OCI-LY3 (cell line): ENCODE results near the gene ASGR2.

Source experiments
- H2AFZ ChIP-seq: fragments of 200-600, 300-600 bp; shearing (Covaris generic); 2 replicates; pipeline ENCODE4 v1.6.0; 2014; ENCODE audit warnings: antibody characterized with exemption, low read depth, low read length
- H3K27ac ChIP-seq: fragments of 200-600, 300-600 bp; sonication (generic); 2 replicates; pipeline ENCODE4 v1.5.1; 2014; ENCODE audit warnings: mild to moderate bottlenecking, low read length, moderate library complexity, mixed read lengths
- H3K27me3 ChIP-seq: fragments of 200-600, 300-600 bp; sonication (generic); 2 replicates; pipeline ENCODE4 v1.6.1; 2014; ENCODE audit warnings: low read depth, low read length, mixed read lengths
- H3K36me3 ChIP-seq: fragments of 200-600, 300-600 bp; sonication (generic); replicated peaks from 2 replicates; pipeline ENCODE3; 2014; ENCODE audit warnings: low read depth, low read length, mixed read lengths
- H3K4me1 ChIP-seq: fragments of 300-600, 200-600 bp; sonication (generic); 2 replicates; pipeline ENCODE4 v1.6.1; 2014; ENCODE audit warnings: low read length, mixed read lengths
- H3K4me2 ChIP-seq: fragments of 200-600, 300-600 bp; sonication (generic); 2 replicates; pipeline ENCODE4 v1.6.1; 2014; ENCODE audit warnings: low read length, mixed read lengths
- H3K4me3 ChIP-seq: fragments of 300-600, 200-600 bp; sonication (generic); 2 replicates; pipeline ENCODE4 v1.5.1; 2014; ENCODE audit warnings: antibody characterized with exemption, mild to moderate bottlenecking, low read length, moderate library complexity
- H3K79me2 ChIP-seq: fragments of 300-600, 200-600 bp; shearing (Covaris generic); 2 replicates; pipeline ENCODE4 v1.6.1; 2014; ENCODE audit warnings: mild to moderate bottlenecking, low read length, mixed read lengths
- H3K9ac ChIP-seq: fragments of 300-600, 200-600 bp; shearing (Covaris generic); 2 replicates; pipeline ENCODE4 v1.6.0; 2014; ENCODE audit warnings: mild to moderate bottlenecking, low read length, moderate library complexity
- H3K9me3 ChIP-seq: fragments of 200-600, 300-600 bp; shearing (Covaris generic); 2 replicates; pipeline ENCODE4 v1.6.1; 2014; ENCODE audit warnings: low read length, mixed read lengths; ENCODE audit not compliant: insufficient read depth
- H4K20me1 ChIP-seq: fragments of 200-600, 300-600 bp; sonication (generic); 2 replicates; pipeline ENCODE4 v1.6.1; 2016; ENCODE audit warnings: low read length, mixed read lengths; ENCODE audit not compliant: insufficient read depth
- EZH2phosphoT487 ChIP-seq: fragments of 200-600 bp; shearing (Covaris generic); IDR thresholded peaks from 2 replicates; pipeline ENCODE4 v1.6.1; 2018; ENCODE audit warnings: antibody characterized with exemption, mixed run types, low read depth
- TF ChIP-seq, protein P1 (sequence below): fragments of 200-600, 300-600 bp; sonication (generic); IDR thresholded peaks from 2 replicates; pipeline ENCODE4 v1.5.1; 2014; ENCODE audit warnings: antibody characterized with exemption, low read length, low read depth

The ASGR2 gene

DNA sequence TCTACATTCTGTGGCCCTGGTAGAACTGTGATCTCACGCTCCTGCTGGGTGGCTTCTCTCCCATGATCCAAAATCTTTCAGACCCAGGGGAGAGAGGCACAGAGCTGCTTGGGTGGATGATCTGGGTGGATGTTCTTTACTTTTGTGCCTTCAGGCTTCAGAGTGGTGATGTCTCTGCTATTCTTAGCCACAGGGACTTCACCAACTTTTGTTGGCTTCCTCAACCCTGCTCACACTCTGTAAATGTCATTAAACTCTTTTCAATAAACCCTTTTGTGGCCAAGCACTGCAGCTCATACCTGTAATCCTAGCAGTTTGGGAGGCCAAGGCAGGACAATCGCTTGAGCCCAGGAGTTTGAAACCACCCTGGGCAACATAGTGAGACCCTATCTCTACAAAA, 42.2 kb downstream of the ASGR2 start:
- H3K4me1 ChIP-seq: no peaks in the 10 kb centered on the region
- no peaks in the 10 kb centered on the region for H3K9me3 ChIP-seq
- no peaks in the 10 kb centered on the region for H3K36me3 ChIP-seq
- no peak overlapping the region for H2AFZ ChIP-seq
- TF ChIP-seq, protein P1, sequence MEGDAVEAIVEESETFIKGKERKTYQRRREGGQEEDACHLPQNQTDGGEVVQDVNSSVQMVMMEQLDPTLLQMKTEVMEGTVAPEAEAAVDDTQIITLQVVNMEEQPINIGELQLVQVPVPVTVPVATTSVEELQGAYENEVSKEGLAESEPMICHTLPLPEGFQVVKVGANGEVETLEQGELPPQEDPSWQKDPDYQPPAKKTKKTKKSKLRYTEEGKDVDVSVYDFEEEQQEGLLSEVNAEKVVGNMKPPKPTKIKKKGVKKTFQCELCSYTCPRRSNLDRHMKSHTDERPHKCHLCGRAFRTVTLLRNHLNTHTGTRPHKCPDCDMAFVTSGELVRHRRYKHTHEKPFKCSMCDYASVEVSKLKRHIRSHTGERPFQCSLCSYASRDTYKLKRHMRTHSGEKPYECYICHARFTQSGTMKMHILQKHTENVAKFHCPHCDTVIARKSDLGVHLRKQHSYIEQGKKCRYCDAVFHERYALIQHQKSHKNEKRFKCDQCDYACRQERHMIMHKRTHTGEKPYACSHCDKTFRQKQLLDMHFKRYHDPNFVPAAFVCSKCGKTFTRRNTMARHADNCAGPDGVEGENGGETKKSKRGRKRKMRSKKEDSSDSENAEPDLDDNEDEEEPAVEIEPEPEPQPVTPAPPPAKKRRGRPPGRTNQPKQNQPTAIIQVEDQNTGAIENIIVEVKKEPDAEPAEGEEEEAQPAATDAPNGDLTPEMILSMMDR: no peak
- TF ChIP-seq EZH2phosphoT487: no peak
- no peaks in the 10 kb centered on the region for H3K79me2 ChIP-seq
- H4K20me1 ChIP-seq: no peaks in the 10 kb centered on the region
- no peak overlapping the region for H3K27ac ChIP-seq
- H3K9ac ChIP-seq: no peak overlapping the region
- H3K4me3 ChIP-seq: no peak overlapping the region
- H3K4me2 ChIP-seq: no peak overlapping the region
- H3K27me3 ChIP-seq: no peaks in the 10 kb centered on the region

DNA sequence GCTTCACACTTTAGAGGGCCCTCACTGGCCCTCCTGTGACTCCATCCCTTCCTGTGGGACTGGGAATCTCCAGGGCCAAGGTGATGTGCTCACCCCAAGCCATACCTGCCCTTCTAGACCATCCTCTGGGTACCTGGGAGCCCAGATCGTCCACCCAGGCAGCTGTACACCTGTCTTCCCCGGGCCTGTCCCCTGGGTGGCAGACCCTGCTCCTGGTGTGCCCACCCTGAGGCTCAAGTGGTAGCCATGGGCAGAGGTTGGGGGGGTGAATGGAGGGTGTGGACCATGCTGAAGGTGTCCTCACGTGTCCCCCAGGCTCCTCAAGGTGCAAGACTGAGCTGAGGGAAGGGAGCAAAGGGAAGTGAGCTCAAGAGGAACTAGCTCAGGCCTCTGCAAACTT, 43.9 kb downstream of the ASGR2 start:
- Histone ChIP-seq H3K4me2 (no peak overlapping the region), H3K36me3 (no peaks in the 10 kb centered on the region), H3K79me2 (no peaks in the 10 kb centered on the region), H4K20me1 (no peaks in the 10 kb centered on the region), H3K27me3 (no peaks in the 10 kb centered on the region), H2AFZ (no peak overlapping the region), H3K27ac (no peak overlapping the region), H3K9me3 (no peaks in the 10 kb centered on the region), H3K4me1 (no peaks in the 10 kb centered on the region), H3K9ac (no peak overlapping the region), H3K4me3 (no peak overlapping the region)
- no peak for TF ChIP-seq EZH2phosphoT487
- TF ChIP-seq, protein P1: no peak

GRCh38 chr17:7068268-7068667, 46.4 kb downstream of the ASGR2 start:
- no peak overlapping the region for H3K27ac ChIP-seq
- H3K36me3 ChIP-seq: no peaks in the 10 kb centered on the region
- no peaks in the 10 kb centered on the region for H4K20me1 ChIP-seq
- no peak overlapping the region for H2AFZ ChIP-seq
- no peak overlapping the region for H3K4me2 ChIP-seq
- H3K4me1 ChIP-seq: no peaks in the 10 kb centered on the region
- TF ChIP-seq, protein P1: no peak
- TF ChIP-seq EZH2phosphoT487: no peak
- no peaks in the 10 kb centered on the region for H3K79me2 ChIP-seq
- H3K9me3 ChIP-seq: no peaks in the 10 kb centered on the region
- H3K9ac ChIP-seq: no peak overlapping the region
- H3K4me3 ChIP-seq: no peak overlapping the region
- peaks cover 5% of the 10 kb centered on the region; the same call in 1 of the 2 replicates for H3K27me3 ChIP-seq

DNA sequence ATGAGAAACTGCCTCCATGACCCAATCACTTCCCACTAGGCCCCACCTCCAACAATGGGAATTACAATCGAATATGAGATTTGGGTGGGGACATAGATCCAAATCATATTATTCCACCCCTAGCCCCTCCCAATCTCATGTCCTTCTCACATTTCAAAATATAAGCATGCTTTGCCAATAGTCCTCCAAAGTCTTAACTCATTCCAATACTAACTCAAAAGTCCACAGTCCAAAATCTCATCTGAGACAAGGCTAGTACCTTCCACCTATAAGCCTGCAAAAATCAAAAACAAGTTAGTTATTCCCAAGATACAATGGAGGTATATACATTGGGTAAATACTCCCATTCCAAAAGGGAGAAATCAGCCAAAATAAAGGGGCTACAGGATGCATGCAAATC, 47.4 kb downstream of the ASGR2 start:
- no peak overlapping the region for H3K4me2 ChIP-seq
- H3K9ac ChIP-seq: no peak overlapping the region
- H2AFZ ChIP-seq: no peak overlapping the region
- no peaks in the 10 kb centered on the region for H3K9me3 ChIP-seq
- no peaks in the 10 kb centered on the region for H3K79me2 ChIP-seq
- H3K27ac ChIP-seq: no peak overlapping the region
- H4K20me1 ChIP-seq: no peaks in the 10 kb centered on the region
- no peak for TF ChIP-seq EZH2phosphoT487
- no peaks in the 10 kb centered on the region for H3K4me1 ChIP-seq
- no peak overlapping the region for H3K4me3 ChIP-seq
- no peaks in the 10 kb centered on the region for H3K36me3 ChIP-seq
- peaks cover 5% of the 10 kb centered on the region; the same call in 1 of the 2 replicates for H3K27me3 ChIP-seq

- peaks cover 5% of the 10 kb centered on the region; the same call in 1 of the 2 replicates for H3K27me3 ChIP-seq
- no peak overlapping the region for H3K4me3 ChIP-seq
- H3K4me1 ChIP-seq: no peaks in the 10 kb centered on the region
- no peak overlapping the region for H3K4me2 ChIP-seq
- TF ChIP-seq, protein P1: no peak
- no peak for TF ChIP-seq EZH2phosphoT487
- H2AFZ ChIP-seq: no peak overlapping the region
- no peak overlapping the region for H3K27ac ChIP-seq
- no peak overlapping the region for H3K9ac ChIP-seq
- H3K9me3 ChIP-seq: no peaks in the 10 kb centered on the region
- no peaks in the 10 kb centered on the region for H3K79me2 ChIP-seq
- H3K36me3 ChIP-seq: no peaks in the 10 kb centered on the region
- no peaks in the 10 kb centered on the region for H4K20me1 ChIP-seq
These were observed 50.4 kb downstream of the ASGR2 start for GRCh38 chr17:7064261-7064660.
